DOHH2 (cell line): ENCODE results near the gene GATC.

Source experiments
- CTCF ChIP-seq: fragments of 200-600 bp; sonication (generic); IDR thresholded peaks from one replicate; pipeline ENCODE4 v1.5.1; 2014; ENCODE audit warnings: antibody characterized with exemption, mild to moderate bottlenecking, low read depth, low read length; ENCODE audit not compliant: poor library complexity, severe bottlenecking
- EZH2phosphoT487 ChIP-seq: fragments of 200-600 bp; sonication (generic); IDR thresholded peaks from 2 replicates; pipeline ENCODE4 v1.6.1; 2017; ENCODE audit warnings: borderline replicate concordance, mild to moderate bottlenecking, antibody characterized with exemption, low read length, moderate library complexity, mixed read lengths

GRCh38 chr12:120479458-120479857 is 33.2 kb downstream of the GATC start:
- TF ChIP-seq CTCF (no peak), EZH2phosphoT487 (no peak)
